HG03460 (cell line): ENCODE measurements around the gene NTM.
A peak's percentile ranks its signal among the peaks of the same experiment; 100 is the strongest.

Experiments used
- ATAC-seq: cut with Tn5 transposase; IDR thresholded peaks from one replicate; pipeline ENCODE4 v1.9.1; 2021; ENCODE audit not compliant: unreplicated experiment

NTM gene

GRCh38 chr11:131696690-131697089 is 326.3 kb downstream of the NTM start:
- ATAC-seq, result no peak

- no peak for ATAC-seq
Measured at GRCh38 chr11:131703311-131703710, 332.9 kb downstream of the NTM start.

DNA sequence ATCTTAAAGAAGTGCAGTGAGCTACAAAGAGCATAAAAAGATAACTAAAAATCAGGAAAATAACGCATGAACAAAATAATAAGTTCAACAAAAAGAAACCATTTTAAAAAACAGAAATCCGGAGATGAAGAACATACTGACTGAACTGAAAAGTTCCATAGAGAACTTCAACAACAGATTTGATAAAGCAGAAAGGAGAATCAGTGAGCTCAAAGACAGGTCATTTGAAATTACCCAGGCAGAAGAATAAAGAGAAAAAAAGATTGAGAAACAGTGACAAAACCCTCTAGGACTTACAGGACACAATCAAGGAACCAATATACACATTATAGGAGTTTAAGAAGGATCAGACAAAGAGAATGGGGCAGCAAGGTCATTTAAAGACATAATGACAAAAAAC is 334.3 kb downstream of the NTM start:
- no peak for ATAC-seq

DNA sequence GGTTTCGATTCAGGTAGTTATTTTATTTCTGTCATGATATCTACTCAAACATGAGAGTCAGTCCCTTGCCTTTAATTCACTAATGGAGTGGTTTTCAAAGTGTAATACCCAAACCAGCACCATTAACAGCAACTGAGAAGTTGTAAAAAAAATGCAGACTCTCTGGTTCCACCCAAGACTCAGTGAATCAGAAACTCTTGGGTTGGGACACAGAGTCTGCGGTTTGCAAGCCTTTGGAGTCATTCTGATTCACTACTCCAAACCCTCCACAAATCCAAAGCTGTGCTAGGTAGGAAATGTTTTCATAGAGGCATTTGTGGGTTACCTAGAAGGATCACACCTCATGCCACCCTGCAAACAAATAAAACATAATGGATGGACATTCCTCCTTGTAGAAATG is 340.1 kb downstream of the NTM start:
- no peak for ATAC-seq

DNA sequence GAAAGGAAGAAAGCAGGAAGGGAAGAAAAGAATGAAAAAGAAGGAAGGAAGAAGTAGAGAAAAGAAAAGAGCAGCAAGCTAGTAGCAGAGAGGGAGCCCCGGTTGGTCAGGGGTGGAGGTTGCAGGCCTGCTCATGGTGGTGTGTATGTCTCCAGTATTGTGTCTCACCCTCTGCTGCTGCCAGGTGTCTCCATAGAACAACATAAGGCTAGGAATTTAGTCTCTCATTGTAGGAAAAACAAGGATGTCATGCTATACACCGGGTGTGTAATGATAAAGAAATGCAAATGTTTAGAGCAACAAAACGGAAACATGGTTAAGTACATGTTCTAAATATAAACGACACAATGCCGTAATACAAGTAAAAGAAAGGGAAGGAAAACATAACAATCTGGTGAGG is 342.5 kb downstream of the NTM start:
- no peak for ATAC-seq

DNA sequence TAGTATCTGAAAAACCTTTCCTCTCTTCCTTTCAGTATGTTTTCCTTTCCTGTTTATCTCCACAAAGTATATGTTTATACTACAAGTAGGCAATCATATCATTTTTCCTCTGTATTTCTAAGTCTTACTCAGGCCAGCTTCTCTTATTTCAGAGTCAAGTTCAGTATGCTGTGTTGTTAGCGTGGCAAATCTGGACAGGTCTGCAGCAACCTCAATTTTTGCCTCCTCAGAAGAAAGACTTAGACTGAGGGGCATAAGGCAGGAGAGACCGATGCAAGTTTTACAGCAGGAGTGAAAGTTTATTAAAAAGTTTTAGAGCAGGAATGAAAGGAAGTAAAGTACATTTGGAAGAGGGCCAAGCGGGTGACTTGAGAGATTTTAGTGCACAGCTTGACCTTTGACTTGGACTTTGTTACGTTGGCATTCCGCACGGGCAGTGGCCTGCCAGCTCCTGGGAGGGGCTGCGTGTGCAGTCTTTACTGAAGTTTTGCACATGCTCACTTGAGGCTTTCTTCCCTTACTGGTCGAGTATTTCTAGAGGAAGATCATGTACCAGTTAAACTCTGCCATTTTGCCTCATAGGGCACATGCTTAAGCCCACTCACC is 343.2 kb downstream of the NTM start:
- ATAC-seq, result no peak

GRCh38 chr11:131717616-131718015 is 347.2 kb downstream of the NTM start:
- no peak for ATAC-seq

DNA sequence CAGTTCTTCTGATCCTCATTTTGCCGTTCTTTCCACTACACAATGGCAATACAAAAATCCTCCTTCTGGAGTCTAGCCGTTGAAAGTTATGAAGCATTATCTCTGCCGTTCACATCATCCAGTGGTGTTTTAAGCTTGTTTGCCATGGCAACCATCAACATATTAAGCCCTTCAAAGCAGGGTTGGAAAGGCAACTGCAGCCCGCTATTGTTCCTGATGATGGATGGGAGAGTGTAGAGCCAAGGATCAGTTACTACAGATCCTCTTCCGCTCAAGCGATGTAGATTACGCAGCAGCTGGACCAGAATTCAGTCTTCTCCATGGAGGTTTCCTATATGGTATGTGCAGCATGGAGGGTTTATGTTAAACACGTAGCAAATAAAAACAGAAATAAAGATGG is 352.7 kb downstream of the NTM start:
- ATAC-seq, result no peak

GRCh38 chr11:131724436-131724975 is 354.1 kb downstream of the NTM start:
- no peak for ATAC-seq

- no peak for ATAC-seq
Measured at GRCh38 chr11:131734871-131735270, 364.5 kb downstream of the NTM start.

- ATAC-seq, result no peak
Measured at GRCh38 chr11:131737357-131737756, 366.9 kb downstream of the NTM start.

GRCh38 chr11:131739243-131739882 is 368.9 kb downstream of the NTM start:
- ATAC-seq, result no peak

GRCh38 chr11:131744847-131745246 is 374.4 kb downstream of the NTM start:
- no peak for ATAC-seq

DNA sequence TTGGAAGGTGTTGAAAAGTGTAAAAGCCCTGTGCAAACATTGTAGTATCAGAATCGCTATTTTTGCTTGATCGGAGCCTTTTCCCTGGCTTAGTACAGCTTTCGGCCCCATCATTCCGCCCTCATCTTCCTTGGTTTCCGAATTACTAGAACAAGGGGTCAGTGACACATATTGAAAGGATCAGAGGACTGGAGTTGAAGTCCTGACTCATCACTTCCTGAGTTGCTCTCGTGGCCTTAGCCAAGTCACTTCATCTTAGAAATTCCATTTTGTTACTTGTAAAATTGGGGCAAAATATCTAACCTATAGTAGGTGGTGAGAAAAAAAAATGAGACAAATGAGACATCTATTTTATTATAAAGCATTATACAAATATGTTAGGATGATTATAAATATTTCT is 375.0 kb downstream of the NTM start:
- no peak for ATAC-seq

DNA sequence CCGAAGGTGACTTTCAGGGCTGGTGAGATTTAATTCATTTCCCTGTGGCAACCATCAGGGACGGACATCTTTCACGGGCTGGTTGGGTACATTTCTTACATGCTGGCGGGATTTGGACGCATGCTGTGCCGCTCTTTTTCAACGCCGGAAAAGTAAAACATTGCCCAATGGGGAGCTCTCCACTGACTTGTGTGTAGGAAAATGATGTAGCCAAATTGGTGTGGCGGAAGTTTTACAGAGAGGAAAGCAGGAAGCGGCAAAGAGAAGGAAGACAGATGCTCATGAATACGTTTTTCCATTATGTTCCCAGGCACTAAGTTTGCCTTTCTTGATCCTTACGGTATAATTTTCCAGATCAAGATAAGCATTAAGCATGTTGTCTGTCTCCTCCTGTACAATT is 375.8 kb downstream of the NTM start:
- no peak for ATAC-seq

- ATAC-seq, result peak; percentile 77
Measured at GRCh38 chr11:131748151-131749050, 378.0 kb downstream of the NTM start.

- ATAC-seq, result no peak
Measured at GRCh38 chr11:131749101-131749500, 378.7 kb downstream of the NTM start.

- ATAC-seq, result no peak
Measured at GRCh38 chr11:131750152-131750551, 379.7 kb downstream of the NTM start.

DNA sequence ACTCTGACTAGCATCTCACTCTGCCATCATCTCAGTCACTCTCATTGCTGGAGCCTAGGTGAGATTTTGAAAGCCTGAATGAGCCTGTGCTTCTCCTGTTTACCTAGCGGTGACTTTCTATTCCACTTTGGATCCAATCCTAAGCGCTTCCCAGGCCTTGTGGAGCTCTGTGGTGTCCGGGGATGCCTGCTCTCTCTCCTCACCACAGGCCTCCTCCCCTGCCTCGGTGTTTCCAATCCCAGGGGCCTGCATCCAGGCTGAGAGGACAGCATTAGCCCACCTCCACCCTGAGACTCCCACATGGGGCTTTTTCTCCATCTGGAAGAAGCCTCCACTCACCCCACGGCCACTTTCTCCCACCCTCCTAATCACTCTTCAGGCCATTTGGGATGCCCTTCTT is 380.3 kb downstream of the NTM start:
- ATAC-seq, result no peak

DNA sequence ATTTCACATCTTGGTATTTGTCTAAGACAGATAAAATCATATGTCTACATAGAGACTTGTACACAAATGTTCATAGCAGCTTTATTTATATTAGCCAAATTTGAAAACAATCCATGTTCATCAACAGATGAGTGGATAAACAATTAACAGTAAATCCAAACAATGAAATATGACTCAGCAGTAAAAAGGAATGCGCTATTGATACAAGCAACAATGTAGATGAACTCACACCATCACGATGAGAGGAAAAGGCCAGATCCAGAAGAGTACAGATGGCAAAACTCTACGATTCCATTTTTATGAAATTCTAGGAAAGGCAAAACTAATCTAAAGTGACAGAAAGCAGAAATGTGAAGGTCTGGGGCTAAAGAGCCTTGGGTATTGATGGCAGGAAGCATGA is 384.3 kb downstream of the NTM start:
- ATAC-seq, result no peak

DNA sequence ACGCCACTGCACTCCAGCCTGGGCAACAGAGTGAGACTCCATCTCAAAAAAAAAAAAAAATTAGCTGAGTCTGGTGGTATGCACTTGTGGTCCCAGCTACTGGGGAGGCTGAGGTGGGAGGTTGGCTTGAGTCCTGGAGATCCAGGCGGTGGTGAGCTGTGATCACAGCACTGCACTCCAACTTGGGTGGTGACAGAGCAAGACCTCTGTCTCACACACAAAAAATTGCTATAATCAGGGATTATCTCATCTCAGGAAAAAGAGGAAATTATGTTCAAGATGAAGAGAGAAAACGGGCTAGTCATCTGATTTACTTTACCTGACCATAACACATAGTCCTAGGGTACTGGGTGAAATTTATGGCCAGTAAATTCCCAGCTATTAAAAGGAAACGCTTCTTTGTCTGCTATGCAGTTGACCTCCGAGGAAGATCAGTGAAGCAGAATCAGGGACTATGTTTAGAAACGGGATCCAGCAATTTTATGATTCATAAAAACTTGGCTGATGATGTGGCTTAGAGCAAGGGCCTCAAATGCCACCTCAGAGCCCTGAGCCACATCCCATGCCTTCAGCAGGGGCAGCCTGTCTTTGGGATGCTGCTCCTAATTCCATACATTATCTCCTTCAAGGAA is 386.2 kb downstream of the NTM start:
- no peak for ATAC-seq
